HL-60 (cell line): ENCODE results near the gene PNLIPRP3.

Experiments used
- DNase-seq, 2 experiments: peaks; one replicate each; pipeline ENCODE4 v3.0.0-alpha.2; 2010 to 2020; ENCODE audit warnings: low read depth in 1 of 2, low spot score in 1 of 2
- H3K27ac ChIP-seq: fragments of 250-450 bp; sonication (Bioruptor Pico); replicated peaks from 2 replicates; pipeline ENCODE4 v1.5.1; 2020; ENCODE audit warnings: mild to moderate bottlenecking, moderate library complexity
- H3K27me3 ChIP-seq: fragments of 250-450 bp; sonication (Bioruptor Pico); 2 replicates; pipeline ENCODE4 v1.5.1; 2021; ENCODE audit warnings: mild to moderate bottlenecking, moderate library complexity; ENCODE audit not compliant: insufficient read depth, poor library complexity, severe bottlenecking
- H3K4me3 ChIP-seq: replicated peaks from 2 replicates; pipeline ENCODE4 v1.5.1; 2011; ENCODE audit warnings: mild to moderate bottlenecking, control low read depth, low read length; ENCODE audit not compliant: insufficient read depth
- GABPA ChIP-seq: IDR thresholded peaks from 2 replicates; pipeline ENCODE4 v1.6.1; 2012; ENCODE audit warnings: low read depth
- POLR2AphosphoS5 ChIP-seq: IDR thresholded peaks from 2 replicates; pipeline ENCODE4 v1.6.1; 2012; ENCODE audit warnings: low read depth
- REST ChIP-seq: IDR thresholded peaks from 2 replicates; pipeline ENCODE4 v1.6.1; 2012; ENCODE audit warnings: low read depth; ENCODE audit not compliant: insufficient replicate concordance
- SPI1 ChIP-seq: IDR thresholded peaks from 2 replicates; pipeline ENCODE4 v1.6.1; 2012; ENCODE audit warnings: low read depth, mild to moderate bottlenecking, borderline replicate concordance
- TF ChIP-seq, protein P1 (sequence below): IDR thresholded peaks from one replicate; pipeline ENCODE4 v1.5.1; 2011; ENCODE audit warnings: low read length, control low read depth, inconsistent platforms; ENCODE audit not compliant: insufficient read depth

Gene PNLIPRP3

DNA sequence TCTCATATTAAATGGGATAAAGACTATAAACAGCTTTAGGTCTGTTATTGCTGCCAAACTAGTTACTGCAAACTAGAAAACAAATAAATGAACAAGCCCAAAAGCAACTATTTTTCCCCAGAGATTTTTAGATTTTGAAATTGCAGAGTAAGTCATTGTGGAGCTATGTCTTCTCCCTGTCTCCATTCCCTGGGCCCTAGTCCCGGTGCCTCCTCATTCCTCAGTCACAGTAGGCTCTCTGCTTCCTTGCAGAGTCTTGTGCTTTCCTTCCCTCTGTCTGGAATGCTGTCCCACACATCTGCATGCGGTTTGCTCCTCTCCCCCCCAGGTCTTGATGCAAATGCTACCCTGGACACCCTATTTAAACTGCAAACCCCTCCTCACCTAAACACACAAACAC is 4.0 kb downstream of the PNLIPRP3 start:
- Histone ChIP-seq H3K27ac (no peak overlapping the region), H3K27me3 (no peaks in the 10 kb centered on the region), H3K4me3 (no peak overlapping the region)
- DNase-seq = no peak
- no peak for TF ChIP-seq GABPA
- no peak for TF ChIP-seq REST
- no peak for TF ChIP-seq SPI1
- no peak for TF ChIP-seq POLR2AphosphoS5
- TF ChIP-seq, protein P1, sequence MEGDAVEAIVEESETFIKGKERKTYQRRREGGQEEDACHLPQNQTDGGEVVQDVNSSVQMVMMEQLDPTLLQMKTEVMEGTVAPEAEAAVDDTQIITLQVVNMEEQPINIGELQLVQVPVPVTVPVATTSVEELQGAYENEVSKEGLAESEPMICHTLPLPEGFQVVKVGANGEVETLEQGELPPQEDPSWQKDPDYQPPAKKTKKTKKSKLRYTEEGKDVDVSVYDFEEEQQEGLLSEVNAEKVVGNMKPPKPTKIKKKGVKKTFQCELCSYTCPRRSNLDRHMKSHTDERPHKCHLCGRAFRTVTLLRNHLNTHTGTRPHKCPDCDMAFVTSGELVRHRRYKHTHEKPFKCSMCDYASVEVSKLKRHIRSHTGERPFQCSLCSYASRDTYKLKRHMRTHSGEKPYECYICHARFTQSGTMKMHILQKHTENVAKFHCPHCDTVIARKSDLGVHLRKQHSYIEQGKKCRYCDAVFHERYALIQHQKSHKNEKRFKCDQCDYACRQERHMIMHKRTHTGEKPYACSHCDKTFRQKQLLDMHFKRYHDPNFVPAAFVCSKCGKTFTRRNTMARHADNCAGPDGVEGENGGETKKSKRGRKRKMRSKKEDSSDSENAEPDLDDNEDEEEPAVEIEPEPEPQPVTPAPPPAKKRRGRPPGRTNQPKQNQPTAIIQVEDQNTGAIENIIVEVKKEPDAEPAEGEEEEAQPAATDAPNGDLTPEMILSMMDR = no peak

DNA sequence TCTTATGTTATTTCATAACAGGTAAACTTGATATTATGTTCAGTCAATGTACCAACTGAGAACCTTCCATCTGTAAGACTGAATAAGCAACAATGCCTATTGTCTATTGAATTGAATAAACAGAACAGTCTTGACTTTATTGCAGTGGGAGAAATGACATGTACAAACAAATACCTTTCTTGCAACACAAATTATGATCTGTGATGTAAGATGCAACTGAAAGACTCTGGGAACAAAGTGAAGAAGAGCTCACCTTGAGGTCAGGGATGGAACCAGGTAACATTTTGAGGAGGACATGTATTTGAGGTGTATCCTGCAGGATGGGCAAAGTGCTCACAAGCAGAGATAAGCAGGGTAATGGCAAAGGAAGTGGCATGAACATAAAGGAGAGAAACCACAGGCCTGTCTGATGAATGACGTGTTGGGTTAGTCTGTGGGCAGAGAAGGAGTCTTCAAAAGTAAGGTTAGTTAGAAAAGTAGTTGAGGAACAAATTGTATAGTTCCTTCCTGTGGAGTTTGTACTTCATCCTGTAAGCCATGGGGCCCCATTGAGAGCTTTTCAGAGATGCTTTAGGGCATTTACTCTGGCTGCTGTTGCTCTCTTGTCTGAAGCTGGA is 9.5 kb downstream of the PNLIPRP3 start:
- no peak overlapping the region for H3K27ac ChIP-seq
- no peaks in the 10 kb centered on the region for H3K27me3 ChIP-seq
- TF ChIP-seq, protein P1 = no peak
- no peak for TF ChIP-seq SPI1
- TF ChIP-seq REST = no peak
- DNase-seq = no peak
- H3K4me3 ChIP-seq = no peak overlapping the region

DNA sequence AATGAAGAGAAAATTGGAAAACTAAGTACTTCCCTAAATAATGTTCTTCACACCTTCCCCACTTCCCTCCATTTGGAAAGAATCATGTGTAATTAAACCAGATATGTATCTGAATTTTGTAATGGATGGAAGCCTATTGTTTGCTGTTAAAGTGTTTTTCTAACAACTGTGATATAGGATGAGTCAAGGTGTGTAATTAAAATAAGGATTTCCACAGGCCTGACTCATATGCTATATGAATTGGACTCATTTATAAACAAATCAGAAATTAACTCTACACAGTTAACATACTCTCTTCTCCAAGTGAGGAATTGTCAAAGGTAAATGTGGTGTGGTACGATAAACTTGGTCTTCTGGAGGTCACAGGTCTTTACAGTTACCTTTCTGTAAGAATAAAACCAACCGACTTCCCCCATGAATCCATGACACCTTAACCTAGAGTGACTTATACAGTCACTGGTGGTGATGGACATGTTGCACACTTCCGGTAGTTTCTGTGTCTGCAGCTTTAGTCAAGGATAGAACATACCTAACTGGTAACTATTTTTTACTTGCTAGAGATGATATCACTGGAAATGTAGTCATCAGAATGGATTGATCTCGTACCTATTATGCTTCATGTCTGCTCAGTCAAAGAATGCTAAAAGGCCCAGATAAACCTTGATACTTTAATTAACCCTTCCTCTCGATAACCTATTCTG is 12.8 kb downstream of the PNLIPRP3 start:
- DNase-seq = no peak
- H3K27ac ChIP-seq = no peak overlapping the region
- no peak overlapping the region for H3K4me3 ChIP-seq

More for the DNA sequence above, 12.8 kb downstream of the PNLIPRP3 start:
- no peak for TF ChIP-seq POLR2AphosphoS5
- TF ChIP-seq GABPA = no peak
- TF ChIP-seq SPI1 = no peak
- no peak for TF ChIP-seq REST
- TF ChIP-seq, protein P1 = no peak
- no peaks in the 10 kb centered on the region for H3K27me3 ChIP-seq
